T-helper 17 cell (primary cell): ENCODE data around the gene GPX3. TPM values are rescaled to one million over a fixed set of nuclear protein-coding genes. Genes with fewer than 3 reads are reported as not detected.

Source experiments
- ATAC-seq: fragments of 150-1000 bp; cut with Tn5 transposase; 2 replicates; pipeline ENCODE4 v1.10.0; 2021; ENCODE audit warnings: mild to moderate bottlenecking, moderate library complexity
- DNase-seq, 3 donors: peaks; one replicate each; pipeline versions ENCODE4 v3.0.0 to v3.0.0-alpha.2; 2020 to 2021
- H3K9me3 ChIP-seq: one replicate; pipeline ENCODE4 v1.7.0; 2013; ENCODE audit warnings: low read length, mild to moderate bottlenecking; ENCODE audit not compliant: control insufficient read depth, poor library complexity, severe bottlenecking
- H3K27ac Mint-ChIP-seq: one replicate; pipeline ENCODE4 v1.8.0; 2022; ENCODE audit warnings: mild to moderate bottlenecking, moderate library complexity, mixed read lengths
- H3K27me3 Mint-ChIP-seq: one replicate; pipeline ENCODE4 v1.8.0; 2022; ENCODE audit warnings: mixed read lengths
- H3K36me3 Mint-ChIP-seq: one replicate; pipeline ENCODE4 v1.8.0; 2022; ENCODE audit warnings: low read depth, mixed read lengths
- H3K4me1 Mint-ChIP-seq: one replicate; pipeline ENCODE4 v1.8.0; 2022; ENCODE audit warnings: mild to moderate bottlenecking, mixed read lengths
- H3K4me3 Mint-ChIP-seq: one replicate; pipeline ENCODE4 v1.8.0; 2022; ENCODE audit warnings: mild to moderate bottlenecking, moderate library complexity, mixed read lengths
- total RNA-seq, 4 donors: library from RNA in 2 of 4; stranded (reverse) in 2 of 4; gene quantifications; one replicate each; pipeline ENCODE4 v1.2.3 and lab custom pipeline; 2022 to 2026

The GPX3 gene
- total RNA-seq, 2 donors from 2014 or later: 0.22 TPM; not detected in 1

- Mint-ChIP-seq H3K36me3 (peaks cover 5% of the 10 kb centered on the region), H3K4me3 (peak overlapping the region; percentile 79), H3K27me3 (no peaks in the 10 kb centered on the region), H3K4me1 (peaks cover 34% of the 10 kb centered on the region), H3K27ac (peak overlapping the region; percentile 95)
- DNase-seq: no peak
- ATAC-seq: peak; percentile 30
- H3K9me3 ChIP-seq: no peaks in the 10 kb centered on the region
These were observed 38.6 kb downstream of the GPX3 start for GRCh38 chr5:151058891-151059489.

- ATAC-seq (no peak), DNase-seq (no peak)
- H3K27ac Mint-ChIP-seq: peak overlapping the region; percentile 95
- H3K36me3 Mint-ChIP-seq: peaks cover 5% of the 10 kb centered on the region
- peak overlapping the region; percentile 79 for H3K4me3 Mint-ChIP-seq
- H3K9me3 ChIP-seq: no peaks in the 10 kb centered on the region
- no peaks in the 10 kb centered on the region for H3K27me3 Mint-ChIP-seq
- peaks cover 41% of the 10 kb centered on the region for H3K4me1 Mint-ChIP-seq
These were observed 40.4 kb downstream of the GPX3 start for GRCh38 chr5:151060742-151061141.

GRCh38 chr5:151062405-151063141, 42.2 kb downstream of the GPX3 start:
- Mint-ChIP-seq H3K36me3 (peaks cover 3% of the 10 kb centered on the region), H3K27ac (peak overlapping the region; percentile 95)

GRCh38 chr5:151063142-151063989, 43.0 kb downstream of the GPX3 start:
- Mint-ChIP-seq H3K4me3 (peak overlapping the region; percentile 21), H3K27ac (peak overlapping the region; percentile 2), H3K36me3 (peaks cover 3% of the 10 kb centered on the region), H3K4me1 (peaks cover 56% of the 10 kb centered on the region), H3K27me3 (no peaks in the 10 kb centered on the region)
- H3K9me3 ChIP-seq: no peaks in the 10 kb centered on the region
- ATAC-seq (no peak), DNase-seq (no peak)

More at GRCh38 chr5:151062405-151063141, 42.2 kb downstream of the GPX3 start:
- H3K9me3 ChIP-seq: no peaks in the 10 kb centered on the region
- DNase-seq: no peak
- H3K4me3 Mint-ChIP-seq: no peak overlapping the region
- peaks cover 48% of the 10 kb centered on the region for H3K4me1 Mint-ChIP-seq
- no peaks in the 10 kb centered on the region for H3K27me3 Mint-ChIP-seq
- ATAC-seq: no peak

GRCh38 chr5:151064916-151065499, 44.6 kb downstream of the GPX3 start:
- Mint-ChIP-seq H3K4me1 (peaks cover 61% of the 10 kb centered on the region), H3K36me3 (no peaks in the 10 kb centered on the region), H3K4me3 (no peak overlapping the region), H3K27me3 (no peaks in the 10 kb centered on the region), H3K27ac (no peak overlapping the region)
- DNase-seq (no peak), ATAC-seq (no peak)
- H3K9me3 ChIP-seq: no peaks in the 10 kb centered on the region

- peak overlapping the region; percentile 88 for H3K27ac Mint-ChIP-seq
- peak overlapping the region; percentile 31 for H3K4me3 Mint-ChIP-seq
- H3K9me3 ChIP-seq: no peaks in the 10 kb centered on the region
- H3K27me3 Mint-ChIP-seq: no peaks in the 10 kb centered on the region
- no peaks in the 10 kb centered on the region for H3K36me3 Mint-ChIP-seq
- no peak for DNase-seq
- H3K4me1 Mint-ChIP-seq: peaks cover 55% of the 10 kb centered on the region
- ATAC-seq: no peak
These were observed 45.2 kb downstream of the GPX3 start for GRCh38 chr5:151065609-151066008.

GRCh38 chr5:151066920-151067319, 46.5 kb downstream of the GPX3 start:
- Mint-ChIP-seq H3K4me1 (peaks cover 53% of the 10 kb centered on the region), H3K36me3 (peaks cover 2% of the 10 kb centered on the region), H3K27me3 (no peaks in the 10 kb centered on the region), H3K4me3 (peak overlapping the region; percentile 65), H3K27ac (peak overlapping the region; percentile 88)
- no peak for ATAC-seq
- no peaks in the 10 kb centered on the region for H3K9me3 ChIP-seq
- no peak for DNase-seq

- H3K36me3 Mint-ChIP-seq: peaks cover 2% of the 10 kb centered on the region
- no peak for DNase-seq
- H3K9me3 ChIP-seq: no peaks in the 10 kb centered on the region
- no peaks in the 10 kb centered on the region for H3K27me3 Mint-ChIP-seq
- peaks cover 62% of the 10 kb centered on the region for H3K4me1 Mint-ChIP-seq
- no peak for ATAC-seq
- H3K27ac Mint-ChIP-seq: peak overlapping the region; percentile 88
- H3K4me3 Mint-ChIP-seq: peak overlapping the region; percentile 83
These were observed 47.4 kb downstream of the GPX3 start for GRCh38 chr5:151067632-151068432.

- ATAC-seq: peak; percentile 56
- H3K4me3 Mint-ChIP-seq: peak overlapping the region; percentile 83
- H3K9me3 ChIP-seq: no peaks in the 10 kb centered on the region
- peaks cover 2% of the 10 kb centered on the region for H3K36me3 Mint-ChIP-seq
- peaks cover 61% of the 10 kb centered on the region for H3K4me1 Mint-ChIP-seq
- H3K27ac Mint-ChIP-seq: peak overlapping the region; percentile 88
- DNase-seq: no peak
- no peaks in the 10 kb centered on the region for H3K27me3 Mint-ChIP-seq
These were observed 48.2 kb downstream of the GPX3 start for GRCh38 chr5:151068433-151069197.

GRCh38 chr5:151070449-151070848, 50.1 kb downstream of the GPX3 start:
- DNase-seq: no peak
- H3K9me3 ChIP-seq: no peaks in the 10 kb centered on the region
- Mint-ChIP-seq H3K27me3 (no peaks in the 10 kb centered on the region), H3K27ac (peak overlapping the region; percentile 88), H3K36me3 (peaks cover 2% of the 10 kb centered on the region), H3K4me3 (no peak overlapping the region), H3K4me1 (peaks cover 59% of the 10 kb centered on the region)
- ATAC-seq: no peak

- DNase-seq (no peak), ATAC-seq (no peak)
- no peak overlapping the region for H3K4me3 Mint-ChIP-seq
- H3K4me1 Mint-ChIP-seq: peaks cover 60% of the 10 kb centered on the region
- H3K36me3 Mint-ChIP-seq: peaks cover 2% of the 10 kb centered on the region
- H3K27me3 Mint-ChIP-seq: no peaks in the 10 kb centered on the region
- H3K27ac Mint-ChIP-seq: peak overlapping the region; percentile 88
- no peaks in the 10 kb centered on the region for H3K9me3 ChIP-seq
These were observed 50.6 kb downstream of the GPX3 start for GRCh38 chr5:151071021-151071420.
